IPS DF 4.7 (cell line): Measurements from ENCODE around the gene SYMPK.

Source experiments
- DNase-seq: peaks from one replicate; pipeline ENCODE4 v3.0.0-alpha.2; 2013; ENCODE audit warnings: low spot score; ENCODE audit errors: extremely low read depth

Gene SYMPK

DNA sequence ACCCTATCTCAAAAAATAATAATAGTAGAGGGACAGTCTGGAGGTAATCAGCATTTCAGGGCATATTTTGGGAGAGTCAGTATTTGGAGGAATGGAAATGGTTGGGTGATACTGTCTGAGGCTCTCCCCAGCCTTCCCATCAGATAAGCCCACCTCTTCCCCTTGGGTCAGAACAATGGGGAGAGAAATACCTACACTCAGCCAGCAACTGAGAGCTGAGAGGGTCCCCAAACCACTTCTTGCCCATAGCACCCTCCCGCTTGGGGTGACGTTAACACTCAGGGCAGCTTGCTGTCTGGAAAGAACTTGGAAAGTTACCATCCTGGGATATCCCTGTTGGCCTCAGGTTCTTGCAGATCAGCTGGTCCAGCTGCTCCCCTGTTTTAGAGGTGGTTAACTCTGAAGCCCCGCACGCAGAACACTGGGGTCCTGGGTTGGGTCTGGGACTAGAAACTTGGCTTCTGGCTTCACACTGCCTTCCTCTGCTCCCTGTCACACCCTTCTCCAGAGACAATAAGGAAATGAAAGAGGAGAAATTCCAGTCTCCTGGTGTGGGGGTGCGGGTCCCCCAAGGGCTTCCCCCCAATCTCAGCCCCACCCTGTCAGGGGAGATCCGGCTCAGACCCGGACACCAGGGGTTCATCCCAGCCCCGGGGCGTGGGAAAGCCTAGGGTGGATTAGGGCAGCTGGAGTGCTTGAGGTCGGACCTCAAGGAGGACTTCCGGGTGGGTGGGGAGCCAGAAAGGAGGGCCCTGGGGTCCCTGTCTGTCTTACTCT, 3.6 kb upstream of the SYMPK start:
- DNase-seq = no peak

DNA sequence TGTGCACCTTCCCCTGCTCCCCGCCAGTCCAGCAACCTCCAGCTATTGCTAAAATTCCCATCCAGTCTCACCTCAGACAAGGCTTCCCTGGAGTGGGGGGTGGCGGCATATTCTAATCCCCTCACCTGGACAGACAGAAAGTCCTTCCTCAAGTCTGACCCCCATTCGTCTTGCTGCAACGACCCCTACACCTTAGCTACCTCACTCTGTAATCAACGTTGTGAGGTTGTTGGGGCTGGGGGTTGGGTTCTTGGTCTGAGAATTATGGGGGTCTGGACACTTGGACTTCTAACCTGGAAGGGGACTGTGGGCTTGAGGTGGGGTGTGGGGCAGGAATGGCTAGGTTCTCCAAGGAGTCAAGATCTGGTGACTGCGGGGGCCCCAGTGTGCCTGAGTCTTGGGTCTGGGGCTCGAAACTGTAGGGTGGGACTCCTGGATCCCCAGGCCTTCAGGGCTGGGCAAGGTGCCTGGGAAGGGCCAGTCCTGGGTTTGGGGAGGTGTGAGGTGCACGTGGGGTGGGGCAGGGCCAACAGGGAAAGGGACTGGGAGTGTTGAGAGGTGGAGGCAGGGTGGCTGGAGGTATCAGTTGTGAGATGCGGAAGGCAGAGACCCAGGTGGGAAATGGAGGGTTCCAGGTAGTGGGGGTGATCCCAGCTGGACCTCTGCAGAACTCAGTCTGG, 2.5 kb upstream of the SYMPK start:
- no peak for DNase-seq

DNA sequence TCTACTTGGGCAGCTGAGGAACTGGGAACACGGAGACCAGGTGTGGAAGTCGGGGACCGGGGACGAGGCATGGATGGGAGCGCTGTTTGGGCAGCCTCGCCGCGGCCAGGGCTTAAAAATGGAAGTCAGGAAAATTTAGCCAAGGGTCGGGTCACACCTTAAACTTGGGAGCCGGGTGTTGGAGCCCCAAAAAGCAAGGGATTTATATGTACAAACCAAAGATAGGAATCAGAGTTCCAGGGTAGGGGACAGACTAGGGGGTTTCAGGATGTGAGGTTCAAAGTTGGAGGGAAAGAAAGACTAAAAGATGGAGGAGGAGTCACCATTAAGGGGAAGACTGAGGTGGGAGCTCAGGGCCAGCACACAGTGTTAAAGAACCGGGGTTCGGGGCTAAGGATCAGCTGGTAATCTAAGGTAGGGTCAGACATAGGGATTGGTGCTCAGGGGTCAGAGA, 1.7 kb upstream of the SYMPK start:
- DNase-seq = no peak

DNA sequence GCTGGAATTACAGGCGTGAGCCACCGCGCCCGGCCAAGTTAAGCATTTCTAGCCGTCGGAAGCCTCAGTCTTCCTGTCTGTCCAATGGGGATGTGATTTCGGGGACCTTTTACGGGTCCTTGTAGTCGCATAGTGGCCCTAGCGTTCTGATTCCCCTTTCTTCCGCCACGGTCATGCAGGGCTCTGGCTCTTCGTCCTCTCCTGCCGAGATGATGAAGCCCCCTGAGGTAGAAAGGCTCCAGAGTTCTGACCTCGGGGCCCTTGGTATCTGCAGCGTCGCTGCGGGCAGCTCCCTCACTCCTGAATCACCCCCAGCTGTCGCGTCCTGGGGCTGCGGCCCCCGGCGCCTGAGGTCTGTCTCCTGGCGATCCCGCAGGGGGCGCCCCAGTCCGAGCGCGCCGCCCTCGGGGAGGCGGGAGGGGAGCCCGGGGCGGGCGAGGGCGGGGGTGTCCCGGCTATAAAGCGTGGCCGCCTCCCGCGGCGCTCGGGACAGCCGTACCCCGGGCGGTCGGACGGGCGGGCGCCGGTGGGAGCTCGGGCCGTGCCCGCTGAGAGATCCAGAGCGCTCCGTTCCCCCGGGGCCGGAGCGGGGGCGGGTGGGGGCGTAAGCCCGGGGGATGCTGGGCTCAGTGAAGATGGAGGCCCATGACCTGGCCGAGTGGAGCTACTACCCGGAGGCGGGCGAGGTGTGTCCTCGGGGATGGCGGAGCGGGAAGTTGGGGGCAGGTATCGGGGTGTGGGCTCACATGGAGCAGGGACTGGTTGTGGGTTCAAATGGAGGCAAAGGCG, 1.1 kb upstream of the SYMPK start, which contains the start of gene FOXA3:
TSS of gene FOXA3 (plus strand) at position 487 of the 789 bp plus-strand sequence. CDS start at position 618, 131 bp downstream.
- no peak for DNase-seq

DNA sequence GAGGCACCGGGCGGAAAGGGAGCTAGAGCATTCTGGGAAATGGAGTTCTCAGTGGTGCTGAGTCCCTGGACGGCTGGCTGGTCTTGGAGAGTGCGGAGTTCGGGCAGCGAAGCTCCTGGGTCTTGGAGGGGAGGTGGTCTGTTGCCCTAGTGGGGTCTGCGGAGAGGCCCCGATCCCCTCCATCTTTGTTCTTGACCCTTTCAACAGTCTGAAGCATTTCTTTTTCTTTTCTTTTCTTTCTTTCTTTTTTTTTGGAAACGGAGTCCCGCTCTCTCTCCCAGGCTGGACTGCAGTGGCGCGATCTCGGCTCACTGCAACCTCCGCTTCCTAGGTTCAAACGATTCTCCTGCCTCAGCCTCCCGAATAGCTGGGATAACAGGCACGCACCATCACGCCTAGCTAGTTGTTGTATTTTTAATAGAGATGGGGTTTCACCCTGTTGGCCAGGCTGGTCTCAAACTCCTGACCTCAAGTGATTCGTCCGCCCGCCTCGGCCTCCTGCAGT, 440 bp upstream of the SYMPK start:
- no peak for DNase-seq

DNA sequence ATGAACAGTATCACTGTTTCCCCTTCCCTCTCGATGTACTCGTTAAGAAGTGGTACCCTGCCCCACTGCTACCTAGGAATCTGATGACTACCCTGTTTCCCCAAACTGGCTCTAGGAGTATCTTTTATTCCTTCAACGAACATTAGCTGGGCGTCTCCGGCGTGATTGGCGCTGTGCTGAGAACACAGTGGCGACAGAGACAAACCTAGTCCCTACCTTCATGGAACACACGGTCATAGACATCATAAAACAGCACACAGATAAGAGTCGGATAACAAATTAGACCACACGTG, 730 bp downstream of the SYMPK start:
- no peak for DNase-seq

DNA sequence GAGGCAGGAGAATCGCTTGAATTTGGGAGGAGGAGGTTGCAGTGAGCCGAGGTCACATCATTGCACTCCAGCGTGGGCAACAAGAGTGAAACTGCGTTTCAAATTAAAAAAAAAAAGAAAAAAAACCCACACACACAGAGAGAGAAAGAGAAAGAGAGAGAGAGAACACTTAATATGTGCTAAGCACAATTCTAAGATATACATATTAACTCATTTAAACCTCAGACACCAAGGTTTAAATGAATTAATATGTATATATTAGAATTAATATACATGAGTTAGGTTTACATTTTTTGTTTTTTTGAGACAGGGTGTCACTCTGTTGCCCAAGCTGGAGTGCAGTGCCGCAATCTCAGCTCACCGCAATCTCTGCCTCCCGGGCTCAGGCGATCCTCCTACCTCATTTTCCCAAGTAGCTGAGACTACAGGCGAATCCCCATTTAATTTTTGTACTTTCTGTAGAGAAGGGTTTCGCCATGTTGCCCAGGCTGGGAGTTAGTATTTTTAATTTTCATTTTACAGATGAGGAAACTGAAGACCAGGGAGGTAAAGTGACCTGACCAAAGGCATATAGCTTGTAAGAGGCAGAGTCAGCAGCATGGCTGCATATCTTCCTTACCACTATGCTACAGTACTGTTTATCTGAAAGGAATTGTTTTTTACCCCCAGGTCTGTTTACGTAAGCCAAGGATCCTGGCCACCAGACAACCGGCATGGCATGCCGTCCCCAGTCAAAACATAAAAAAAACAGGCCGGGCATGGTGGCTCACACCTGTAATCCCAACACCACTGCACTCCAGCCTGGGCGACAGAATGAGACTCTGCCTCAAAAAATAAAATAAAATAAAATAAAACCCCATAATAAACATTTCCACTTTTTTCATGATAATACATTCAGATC, 2.3 kb downstream of the SYMPK start:
- DNase-seq = no peak

DNA sequence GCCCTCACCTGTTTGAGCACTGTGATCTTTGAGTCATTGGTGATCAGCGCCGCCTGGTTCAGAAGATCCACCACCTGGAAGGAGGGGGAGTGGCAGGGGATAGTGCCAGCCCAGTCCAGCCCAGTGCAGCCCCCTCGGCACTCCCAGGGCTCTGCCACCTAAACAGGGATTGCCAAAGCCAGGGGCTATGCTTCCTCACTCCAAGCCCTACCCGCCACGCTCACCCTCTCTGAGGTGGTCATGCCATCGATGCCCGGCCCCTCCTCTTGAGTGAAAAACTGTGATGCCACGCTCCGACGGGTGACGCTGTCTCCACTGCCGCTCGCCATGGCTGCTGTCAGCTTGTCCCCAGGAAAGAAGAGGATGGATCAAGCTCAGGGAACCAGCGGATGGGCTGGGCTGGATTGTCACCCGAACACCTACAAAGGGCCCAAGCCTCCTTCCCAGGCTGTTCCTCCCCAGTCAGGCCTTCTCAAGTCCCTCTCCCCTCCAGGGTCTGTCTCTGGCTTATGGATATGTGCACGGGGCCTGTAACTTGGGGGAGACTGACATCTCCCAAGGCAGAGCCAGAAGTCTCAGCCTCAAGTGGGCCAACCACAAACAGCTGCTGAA, 8.7 kb downstream of the SYMPK start:
- DNase-seq = no peak

DNA sequence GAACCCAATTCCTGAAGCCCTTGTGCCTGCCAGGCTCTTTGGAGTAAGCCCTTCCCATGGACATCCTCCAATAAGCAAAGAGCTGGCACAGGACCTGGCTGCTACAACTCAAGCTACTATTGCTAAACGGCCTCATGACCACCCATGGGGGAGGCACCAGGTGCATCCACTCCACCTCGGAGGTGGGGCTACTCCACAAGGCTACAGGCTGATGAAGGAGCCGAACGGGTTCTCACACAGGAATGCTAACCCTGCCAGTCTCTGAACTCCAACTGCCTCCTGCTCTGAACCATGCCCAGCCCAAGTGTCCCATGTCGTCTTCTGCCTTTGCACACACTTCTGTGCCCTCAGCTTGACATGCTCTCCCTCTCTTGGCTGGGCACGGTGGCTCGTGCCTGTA, 10.0 kb downstream of the SYMPK start:
- no peak for DNase-seq

DNA sequence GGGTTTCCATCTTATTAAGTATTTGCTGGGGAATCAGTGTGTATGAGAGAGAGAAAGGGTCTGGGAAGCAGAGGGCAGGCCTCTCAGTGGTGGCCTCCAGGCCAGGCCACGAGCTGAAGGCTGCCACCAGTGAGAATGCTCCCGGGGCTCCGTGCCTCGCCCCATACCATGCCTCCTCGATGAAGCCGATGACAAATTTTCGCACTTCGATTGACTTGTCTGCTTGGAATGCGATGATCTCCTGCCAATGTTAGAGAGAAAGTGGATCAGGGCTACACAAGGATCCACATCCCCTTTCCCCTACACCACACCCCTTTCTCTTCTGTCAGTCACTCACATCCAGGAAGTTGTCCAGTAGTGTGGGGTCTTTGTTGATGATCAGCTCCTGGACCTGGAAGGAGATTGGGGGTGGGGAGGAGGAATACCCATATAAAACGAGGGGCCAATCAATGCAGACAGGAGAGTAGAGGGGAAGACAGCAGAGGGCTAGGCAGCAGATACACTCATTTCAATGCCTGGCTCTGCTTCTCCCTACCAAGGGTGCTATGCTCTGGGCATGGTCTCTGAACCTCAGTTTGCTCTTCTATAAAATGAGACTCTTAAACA, 10.7 kb downstream of the SYMPK start:
- DNase-seq = no peak

DNA sequence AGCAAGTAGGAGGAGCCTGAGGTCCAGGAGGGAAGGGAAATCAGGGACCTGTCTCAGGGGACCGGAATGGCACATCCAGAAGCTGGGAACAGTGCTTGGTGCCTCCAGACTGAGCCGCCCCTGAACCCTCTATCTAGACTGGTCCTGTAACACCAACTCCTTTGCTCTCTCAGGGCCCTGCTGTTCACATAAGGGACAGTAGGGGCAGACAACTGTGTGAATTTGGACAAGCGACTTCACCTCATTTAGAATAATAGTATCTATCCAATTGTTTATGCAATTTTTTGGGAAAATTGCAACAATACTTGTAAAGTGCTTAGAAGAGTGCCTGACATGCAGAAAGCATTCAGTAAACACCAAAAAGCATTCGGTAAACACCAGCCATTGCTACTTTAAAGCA, 14.0 kb downstream of the SYMPK start:
- no peak for DNase-seq

DNA sequence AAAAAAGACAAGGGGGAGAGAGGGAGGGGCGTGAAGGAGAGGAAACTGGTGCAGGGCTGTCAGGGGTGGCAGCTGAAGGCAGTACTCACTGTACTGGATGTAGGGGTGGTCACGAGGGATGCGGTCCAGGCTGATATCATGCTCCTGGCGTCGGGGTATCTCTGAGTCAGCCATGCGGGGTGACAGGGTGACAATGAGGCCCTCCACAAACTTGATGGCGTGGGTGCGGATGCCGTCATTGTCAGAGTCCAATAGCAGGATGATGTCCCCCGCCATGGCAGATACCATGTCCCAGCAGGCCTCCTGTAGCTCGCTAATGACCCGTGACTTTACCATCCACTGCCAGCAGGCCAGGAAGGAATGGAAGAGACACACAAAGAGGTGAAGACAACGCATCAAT, 15.3 kb downstream of the SYMPK start:
- no peak for DNase-seq

DNA sequence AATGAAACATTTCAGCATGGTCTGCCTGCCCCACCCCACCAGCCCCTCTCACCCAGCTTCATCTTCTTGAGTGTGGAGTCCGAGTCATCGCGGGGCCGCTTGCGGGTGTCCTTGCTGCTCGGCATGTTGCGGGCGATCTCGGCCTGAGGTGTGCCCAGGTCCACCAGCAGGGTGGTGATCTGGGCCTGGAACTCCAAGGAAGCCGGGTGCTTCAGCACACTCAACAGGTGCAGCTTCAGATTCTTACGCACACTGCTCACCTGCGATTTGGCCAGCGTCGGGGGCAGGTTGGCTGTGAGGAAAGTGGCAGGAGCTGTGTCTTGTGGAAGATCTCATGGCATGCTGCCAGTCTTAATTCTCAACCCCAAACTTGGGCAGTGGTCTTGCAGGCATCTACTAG, 20.7 kb downstream of the SYMPK start:
- no peak for DNase-seq

DNA sequence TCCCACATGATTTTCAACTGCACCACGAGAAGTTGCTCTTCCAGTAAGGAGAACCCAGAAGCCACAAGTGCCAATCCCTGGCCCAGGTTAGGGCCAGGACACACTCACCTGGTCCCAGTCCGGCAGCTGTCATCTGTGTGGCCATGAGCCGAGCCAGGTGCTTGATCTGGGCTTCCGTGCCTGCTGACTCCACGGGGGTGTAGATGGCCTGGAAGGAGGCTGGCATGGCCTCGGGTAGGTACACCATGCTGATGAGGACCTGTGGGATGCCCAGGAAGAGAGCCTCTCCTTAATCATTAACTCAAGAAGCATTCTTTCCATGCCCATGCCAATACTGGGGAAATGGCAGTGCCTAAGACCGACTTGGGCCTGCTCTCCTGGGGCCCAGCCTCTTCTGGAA, 28.0 kb downstream of the SYMPK start:
- DNase-seq = no peak

DNA sequence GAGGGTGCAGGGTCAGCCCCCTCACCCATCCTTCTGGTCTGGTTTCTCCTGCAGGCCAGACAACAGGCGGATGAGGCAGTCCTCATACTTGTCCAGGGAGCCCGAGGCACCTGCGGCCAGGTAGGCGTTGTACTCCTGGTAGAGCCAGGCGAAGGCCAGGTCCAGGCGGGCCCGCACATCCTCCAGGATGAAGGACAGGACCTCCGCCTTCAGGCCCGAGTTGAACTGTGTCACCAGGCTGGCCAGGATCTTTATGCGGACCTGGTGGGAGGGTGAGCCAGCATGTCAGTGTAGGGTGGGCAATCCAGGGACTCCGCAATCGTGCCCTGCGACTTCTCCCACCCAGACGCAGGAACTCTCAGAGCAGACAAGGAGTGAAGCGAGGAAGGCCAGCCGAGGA, 34.0 kb downstream of the SYMPK start:
- DNase-seq = no peak

DNA sequence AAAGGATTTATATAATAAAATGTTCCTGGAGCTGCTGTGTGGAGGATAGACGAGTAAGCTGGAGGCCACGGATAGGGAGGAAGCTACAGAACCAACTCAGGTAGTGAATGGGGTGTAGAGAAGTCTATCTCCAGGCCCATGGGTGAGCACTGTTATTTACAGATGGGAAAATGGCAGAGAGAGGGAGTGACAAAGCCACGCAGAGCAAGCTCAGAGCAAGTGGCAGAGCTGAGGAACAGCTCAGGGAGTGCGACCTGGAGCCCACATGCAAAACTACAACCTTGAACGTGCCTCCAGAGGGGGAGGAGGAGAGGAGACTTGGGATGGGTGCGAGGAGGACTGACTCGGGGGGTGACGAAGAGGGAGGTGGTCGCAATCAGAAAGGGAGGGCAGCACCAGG, 34.4 kb downstream of the SYMPK start:
- no peak for DNase-seq

DNA sequence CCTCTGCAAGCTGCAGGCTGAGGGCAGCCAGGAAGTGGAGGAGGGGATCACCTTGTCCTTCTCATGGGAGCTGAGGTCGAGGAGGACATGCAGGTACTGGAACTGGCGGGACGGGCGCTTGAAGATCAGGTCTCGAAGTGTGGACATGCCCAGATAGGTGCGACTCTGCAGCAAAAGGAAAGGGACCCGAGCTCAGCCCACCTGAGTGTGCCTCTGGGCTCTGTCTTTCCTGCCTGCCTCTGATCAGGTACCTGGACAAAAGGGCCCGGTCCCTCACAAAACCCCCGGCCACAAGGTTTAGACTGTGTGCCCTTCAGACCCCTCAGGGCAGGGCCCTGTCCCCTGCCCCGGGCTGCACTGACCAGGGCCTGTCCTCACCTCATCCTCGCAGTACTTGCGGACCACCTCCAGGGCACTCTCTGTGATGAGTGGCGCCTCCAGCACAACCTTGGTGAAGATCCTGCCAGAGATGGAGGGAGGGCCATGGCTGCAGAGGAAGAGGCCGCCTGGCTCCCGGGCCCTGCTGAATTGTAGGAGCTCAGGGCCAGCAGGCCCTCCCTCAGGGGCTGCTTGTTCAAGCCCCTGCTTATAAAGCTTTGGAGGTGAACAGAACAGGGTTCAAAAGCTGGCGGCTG, 35.4 kb downstream of the SYMPK start:
- DNase-seq = no peak

DNA sequence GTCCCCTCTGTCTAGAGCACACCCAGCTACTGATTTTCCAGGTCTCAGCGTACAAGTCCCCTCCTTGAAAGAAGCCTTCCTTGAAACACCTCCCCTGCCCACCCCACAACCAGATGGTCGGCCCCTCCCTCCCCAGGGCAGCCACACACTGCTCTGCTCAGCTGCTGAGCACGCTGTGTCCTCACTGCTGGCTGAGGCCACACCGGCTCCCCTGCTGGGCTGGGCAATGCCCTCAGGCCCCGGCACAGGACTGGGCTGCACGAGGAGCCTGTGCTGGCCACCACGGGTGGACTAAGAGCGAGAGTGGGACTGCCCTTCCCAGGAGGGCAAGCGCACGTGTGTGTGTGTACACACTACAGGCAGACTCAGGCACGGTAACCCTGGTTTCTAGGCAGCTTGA, 36.0 kb downstream of the SYMPK start:
- DNase-seq = no peak

DNA sequence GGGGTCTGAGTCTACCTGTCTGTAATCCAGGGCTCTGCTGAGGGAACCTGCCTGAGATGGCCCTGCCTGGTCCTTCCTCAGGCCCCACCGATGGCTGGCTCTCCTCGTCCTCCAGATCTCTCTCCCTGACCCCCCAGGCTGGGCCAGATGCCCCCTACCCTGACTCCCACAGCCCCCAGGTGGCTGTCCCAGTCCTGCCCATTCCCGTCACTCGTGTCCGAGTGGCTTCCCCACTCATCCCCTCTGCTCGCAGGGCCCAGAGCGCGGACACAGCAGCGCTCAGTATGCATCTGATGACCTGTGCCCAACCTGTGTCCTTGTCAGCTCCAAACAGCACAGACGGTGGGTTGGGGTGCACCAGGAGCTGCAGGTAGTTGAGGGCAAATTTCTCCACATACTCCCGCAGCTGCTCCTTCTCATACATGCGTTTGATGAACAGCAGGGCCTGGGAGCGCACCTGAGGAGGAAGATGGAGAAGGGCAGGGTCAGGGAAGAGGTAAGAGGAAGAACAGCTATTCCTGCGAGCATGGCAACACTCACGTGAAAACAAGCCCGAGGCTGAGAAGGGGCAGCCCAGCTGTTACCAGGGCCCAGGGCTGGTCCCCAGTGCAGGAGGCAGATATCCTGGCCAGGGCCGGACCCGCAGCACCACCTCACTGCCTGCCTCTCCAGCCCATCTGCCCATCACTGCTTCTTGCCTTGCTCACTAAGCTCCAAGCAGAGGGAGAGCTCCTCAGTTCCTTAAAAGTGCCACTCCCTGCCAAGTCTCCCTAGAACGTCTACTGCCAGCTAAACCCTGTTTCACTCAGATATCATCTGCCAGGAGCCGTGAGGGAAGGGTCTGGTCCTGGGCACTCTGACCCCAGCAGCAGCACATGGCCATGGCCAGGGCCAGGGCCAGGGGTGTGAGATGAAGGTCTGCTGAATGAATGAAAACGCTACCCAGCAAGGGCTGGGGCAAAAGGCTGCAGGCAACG, 36.7 kb downstream of the SYMPK start:
- DNase-seq = no peak
